ENCODE data around the gene ATP8A2.

DNA sequence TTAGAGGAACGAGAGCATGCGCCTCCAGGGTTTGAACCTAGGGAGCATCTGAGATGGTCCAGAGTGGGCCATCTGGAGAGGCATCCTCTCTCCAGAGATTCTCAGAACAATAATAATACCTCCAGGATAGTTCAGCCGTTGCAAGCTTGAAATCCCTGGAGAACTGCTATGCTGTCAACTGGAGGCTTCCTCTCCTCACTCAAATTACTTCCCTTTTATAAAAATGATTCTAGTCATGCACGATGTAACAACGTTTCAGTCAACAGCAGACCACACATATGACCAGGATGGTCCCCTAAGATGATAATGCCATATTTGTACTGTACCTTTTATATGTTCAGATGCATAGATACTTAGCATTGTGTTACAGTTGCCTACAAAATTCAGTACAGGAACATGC lies 571.3 kb downstream of the ATP8A2 start:
- no peak for TF ChIP-seq MYC (IDR thresholded peaks at IDR 0.05; ENCODE audit: low read depth, low read length)
- TF ChIP-seq, protein P1, sequence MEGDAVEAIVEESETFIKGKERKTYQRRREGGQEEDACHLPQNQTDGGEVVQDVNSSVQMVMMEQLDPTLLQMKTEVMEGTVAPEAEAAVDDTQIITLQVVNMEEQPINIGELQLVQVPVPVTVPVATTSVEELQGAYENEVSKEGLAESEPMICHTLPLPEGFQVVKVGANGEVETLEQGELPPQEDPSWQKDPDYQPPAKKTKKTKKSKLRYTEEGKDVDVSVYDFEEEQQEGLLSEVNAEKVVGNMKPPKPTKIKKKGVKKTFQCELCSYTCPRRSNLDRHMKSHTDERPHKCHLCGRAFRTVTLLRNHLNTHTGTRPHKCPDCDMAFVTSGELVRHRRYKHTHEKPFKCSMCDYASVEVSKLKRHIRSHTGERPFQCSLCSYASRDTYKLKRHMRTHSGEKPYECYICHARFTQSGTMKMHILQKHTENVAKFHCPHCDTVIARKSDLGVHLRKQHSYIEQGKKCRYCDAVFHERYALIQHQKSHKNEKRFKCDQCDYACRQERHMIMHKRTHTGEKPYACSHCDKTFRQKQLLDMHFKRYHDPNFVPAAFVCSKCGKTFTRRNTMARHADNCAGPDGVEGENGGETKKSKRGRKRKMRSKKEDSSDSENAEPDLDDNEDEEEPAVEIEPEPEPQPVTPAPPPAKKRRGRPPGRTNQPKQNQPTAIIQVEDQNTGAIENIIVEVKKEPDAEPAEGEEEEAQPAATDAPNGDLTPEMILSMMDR (IDR thresholded peaks at IDR 0.05; ENCODE audit: low read depth, low read length), result no peak

All from NB4 (cell line).